Kidney (tissue), 14 donors: ENCODE data around the gene MED13. TPM values are rescaled to one million over a fixed set of nuclear protein-coding genes. Genes with fewer than 3 reads are reported as not detected.

ENCODE experiments used
- DNase-seq, 5 donors: peaks; one replicate each; pipeline ENCODE4 v3.0.0-alpha.2; 2013 to 2020
- FAIRE-seq: peaks from 2 replicates; lab custom pipeline; 2012; peaks lifted over from hg19 to GRCh38; lab: Jason Lieb, UNC
- H3K27ac ChIP-seq, 2 donors: one replicate each; pipeline ENCODE4 v1.7.0; 2013; ENCODE audit warnings: low read depth in 2 of 2, low read length in 2 of 2, inconsistent platforms in 1 of 2
- H3K27me3 ChIP-seq: one replicate; pipeline ENCODE4 v1.7.1; 2013; ENCODE audit warnings: low read length, inconsistent platforms; ENCODE audit not compliant: control insufficient read depth, insufficient read depth
- H3K36me3 ChIP-seq, 3 donors: one replicate each; pipeline versions ENCODE4 v1.7.0 to v1.7.1; 2013; ENCODE audit warnings: low read length in 3 of 3, control low read depth in 1 of 3, inconsistent platforms in 1 of 3; ENCODE audit not compliant: insufficient read depth in 3 of 3, control insufficient read depth in 2 of 3
- H3K4me1 ChIP-seq, 3 donors: one replicate each; pipeline versions ENCODE4 v1.7.0 to v1.7.1; 2013; ENCODE audit warnings: low read length in 3 of 3, inconsistent platforms in 1 of 3, low read depth in 1 of 3; ENCODE audit not compliant: control insufficient read depth in 2 of 3, insufficient read depth in 2 of 3
- H3K4me3 ChIP-seq, 3 donors: one replicate each; pipeline versions ENCODE4 v1.7.0 to v1.8.1; 2013; ENCODE audit warnings: low read length in 3 of 3, control low read depth in 1 of 3, inconsistent platforms in 1 of 3
- H3K9ac ChIP-seq, 3 donors: one replicate each; pipeline versions ENCODE4 v1.7.0 to v1.7.1; 2013; ENCODE audit warnings: low read length in 3 of 3, control low read depth in 1 of 3, inconsistent platforms in 1 of 3
- H3K9me3 ChIP-seq, 3 donors: one replicate each; pipeline versions ENCODE4 v1.7.0 to v1.7.1; 2013; ENCODE audit warnings: low read length in 3 of 3, control low read depth in 1 of 3, inconsistent platforms in 1 of 3; ENCODE audit not compliant: control insufficient read depth in 2 of 3, insufficient read depth in 1 of 3
- CTCF ChIP-seq: IDR thresholded peaks from 3 replicates; pipeline ENCODE4 v1.5.1; 2012; ENCODE audit warnings: mild to moderate bottlenecking, moderate library complexity, borderline replicate concordance; ENCODE audit not compliant: insufficient read depth; ENCODE audit errors: extremely low read depth
- intact Hi-C: fragments of 100-400 bp; cut with DNase I; formaldehyde crosslinking; loops from one replicate; pipeline ENCODE4 v1.11.1; 2022
- polyA plus RNA-seq: library from polyadenylated mRNA; stranded (reverse); fragments of 350-450 nt; fragmentation: Illumina TruSeq; extraction: RNeasy Lipid Tissue Mini Kit (QIAGEN cat#74804); gene quantifications from one replicate; pipeline ENCODE4 v1.2.3, GENCODE V29; 2014; ENCODE audit warnings: low read depth, low replicate concordance; ENCODE audit not compliant: insufficient read depth
- total RNA-seq: library from RNA; stranded (reverse); fragmentation: NEBNext Ultra II Directional; extraction: Animal tissue kit (Norgen Biotek cat#: 25700); gene quantifications from one replicate; pipeline ENCODE4 v1.2.1, GENCODE V29; 2021
- donor health status: control.
- donor health status: control.
- donor health status: control.
- donor health status: control.
- donor health status: control.
- donor health status: DM: yes; HTN: yes; CAD: no.
- donor health status: Normal renal cell carcinoma (clear cell type).

Gene MED13
- total and polyA plus RNA-seq, 2 donors from 2014 or later: 6.4 to 73.6 TPM

DNA sequence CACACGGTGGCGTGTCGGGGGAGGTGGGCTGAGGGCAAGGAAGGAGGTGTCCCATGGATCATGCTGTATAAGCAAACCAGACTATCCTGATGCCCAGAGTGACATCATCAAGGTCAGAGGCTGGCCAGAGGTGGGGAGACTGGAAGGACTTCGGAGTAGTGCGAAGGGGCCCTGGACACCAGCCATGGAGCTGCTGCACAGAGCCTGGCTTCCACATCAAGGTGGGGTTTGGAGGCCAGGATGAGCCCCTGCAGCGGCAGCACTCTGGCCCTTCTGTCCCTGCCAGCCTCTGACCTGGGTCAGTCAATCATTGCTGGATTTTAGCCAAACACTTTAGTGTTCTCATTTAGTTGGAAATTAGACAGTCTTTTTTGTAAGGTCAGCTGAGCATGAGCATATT is 34.8 kb downstream of the MED13 start:
- no peak overlapping the region for H3K9ac ChIP-seq
- H3K4me3 ChIP-seq: no peak overlapping the region
- intact Hi-C loops: no loop called here
- H3K4me1 ChIP-seq: peaks cover 0 to 4% (median 0%) of the 10 kb centered on the region in 3 donors
- H3K36me3 ChIP-seq: peaks cover 24 to 58% (median 36%) of the 10 kb centered on the region in 3 donors
- no peak for FAIRE-seq
- TF ChIP-seq CTCF: no peak
- no peaks in the 10 kb centered on the region for H3K27me3 ChIP-seq
- no peak for DNase-seq
- no peak overlapping the region for H3K27ac ChIP-seq
- H3K9me3 ChIP-seq: no peaks in the 10 kb centered on the region

- Histone ChIP-seq H3K36me3 (peaks cover 16 to 37% (median 24%) of the 10 kb centered on the region in 3 donors), H3K4me1 (no peaks in the 10 kb centered on the region), H3K4me3 (no peak overlapping the region), H3K27me3 (no peaks in the 10 kb centered on the region), H3K9ac (no peak overlapping the region), H3K9me3 (no peaks in the 10 kb centered on the region), H3K27ac (no peak overlapping the region)
- intact Hi-C loops: no loop called here
- DNase-seq (no peak), FAIRE-seq (no peak)
- no peak for TF ChIP-seq CTCF
Observed at GRCh38 chr17:62024866-62025265, 40.2 kb downstream of the MED13 start.

- no peaks in the 10 kb centered on the region for H3K27me3 ChIP-seq
- H3K4me3 ChIP-seq: no peak overlapping the region
- DNase-seq (no peak), FAIRE-seq (no peak)
- no peak overlapping the region for H3K27ac ChIP-seq
- intact Hi-C loops: no loop called here
- no peak overlapping the region for H3K9ac ChIP-seq
- no peaks in the 10 kb centered on the region for H3K9me3 ChIP-seq
- H3K4me1 ChIP-seq: peaks cover 0 to 3% (median 0%) of the 10 kb centered on the region in 3 donors
- TF ChIP-seq CTCF: no peak
- peaks cover 2 to 5% (median 5%) of the 10 kb centered on the region in 3 donors for H3K36me3 ChIP-seq
Observed at GRCh38 chr17:62017912-62018311, 47.2 kb downstream of the MED13 start.

GRCh38 chr17:62017496-62017895 is 47.6 kb downstream of the MED13 start:
- no peak overlapping the region for H3K9ac ChIP-seq
- no peak overlapping the region for H3K27ac ChIP-seq
- no peak for DNase-seq
- intact Hi-C loops: no loop called here
- peaks cover 2 to 5% (median 5%) of the 10 kb centered on the region in 3 donors for H3K36me3 ChIP-seq
- H3K4me3 ChIP-seq: no peak overlapping the region
- TF ChIP-seq CTCF: no peak
- H3K4me1 ChIP-seq: peaks cover 0 to 3% (median 0%) of the 10 kb centered on the region in 3 donors
- no peaks in the 10 kb centered on the region for H3K27me3 ChIP-seq
- no peaks in the 10 kb centered on the region for H3K9me3 ChIP-seq
- FAIRE-seq: no peak
